Omental fat pad (tissue), 4 donors: Measurements from ENCODE around the gene DYNLT4. TPM values are rescaled to one million over a fixed set of nuclear protein-coding genes. Genes with fewer than 3 reads are reported as not detected.

ENCODE experiments used
- ATAC-seq: fragments of 150-250 bp; one replicate; pipeline ENCODE4 v1.9.1; 2016; ENCODE audit warnings: mild to moderate bottlenecking, moderate library complexity; ENCODE audit not compliant: low FRiP score
- DNase-seq: peaks from one replicate; pipeline ENCODE4 v3.0.0-alpha.2; 2019; ENCODE audit warnings: low spot score
- small RNA-seq: library from RNA; depleted of rRNA; stranded (forward); fragments of <200 nt; gene quantifications from one replicate; pipeline ENCODE3, GENCODE V24; 2016
- total RNA-seq, 4 donors: library from RNA; depleted of rRNA; stranded (reverse); fragments of >200 nt; gene quantifications; one replicate each; pipeline ENCODE4 v1.1.0, GENCODE V29; 2016
- TF ChIP-seq, protein P1 (sequence below), 3 donors: fragments of 450-650 bp; IDR thresholded peaks; one replicate each; pipeline ENCODE4 v1.5.1; 2016 to 2017; ENCODE audit warnings: antibody characterized with exemption in 3 of 3, mild to moderate bottlenecking in 3 of 3, moderate library complexity in 2 of 3

DYNLT4 gene
- total RNA-seq, 4 donors from 2014 or later = 0.65 to 6.3 TPM; not detected in 2

DNA sequence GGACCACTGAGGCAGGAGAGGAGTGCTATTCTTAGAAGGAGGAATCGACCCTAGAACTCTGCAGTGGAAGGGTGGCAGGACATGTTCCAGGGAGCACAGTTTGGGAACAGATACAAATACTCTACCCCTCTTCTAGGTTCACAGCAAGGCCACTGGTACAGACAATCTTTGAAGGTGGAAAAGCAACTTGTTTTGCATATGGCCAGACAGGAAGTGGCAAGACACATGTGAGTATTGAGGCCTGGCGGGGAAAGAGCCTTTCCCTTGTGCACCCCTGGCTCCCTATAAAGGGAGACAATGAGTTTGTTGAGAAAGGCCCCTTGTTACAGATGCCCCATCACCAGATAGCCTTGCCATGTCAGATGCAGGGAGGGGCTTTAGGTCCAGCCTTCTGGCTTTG, 49.7 kb downstream of the DYNLT4 start:
- no peak for ATAC-seq
- no peak for DNase-seq
- TF ChIP-seq, protein P1, sequence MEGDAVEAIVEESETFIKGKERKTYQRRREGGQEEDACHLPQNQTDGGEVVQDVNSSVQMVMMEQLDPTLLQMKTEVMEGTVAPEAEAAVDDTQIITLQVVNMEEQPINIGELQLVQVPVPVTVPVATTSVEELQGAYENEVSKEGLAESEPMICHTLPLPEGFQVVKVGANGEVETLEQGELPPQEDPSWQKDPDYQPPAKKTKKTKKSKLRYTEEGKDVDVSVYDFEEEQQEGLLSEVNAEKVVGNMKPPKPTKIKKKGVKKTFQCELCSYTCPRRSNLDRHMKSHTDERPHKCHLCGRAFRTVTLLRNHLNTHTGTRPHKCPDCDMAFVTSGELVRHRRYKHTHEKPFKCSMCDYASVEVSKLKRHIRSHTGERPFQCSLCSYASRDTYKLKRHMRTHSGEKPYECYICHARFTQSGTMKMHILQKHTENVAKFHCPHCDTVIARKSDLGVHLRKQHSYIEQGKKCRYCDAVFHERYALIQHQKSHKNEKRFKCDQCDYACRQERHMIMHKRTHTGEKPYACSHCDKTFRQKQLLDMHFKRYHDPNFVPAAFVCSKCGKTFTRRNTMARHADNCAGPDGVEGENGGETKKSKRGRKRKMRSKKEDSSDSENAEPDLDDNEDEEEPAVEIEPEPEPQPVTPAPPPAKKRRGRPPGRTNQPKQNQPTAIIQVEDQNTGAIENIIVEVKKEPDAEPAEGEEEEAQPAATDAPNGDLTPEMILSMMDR (IDR thresholded peaks at IDR 0.05) = no peak

Small RNA genes within 50 kb of the gene (small RNA-seq; reads per million reads assigned to genes)
- gene AL136380.1 (not detected), gene SNORD38A (625 reads per million, percentile 98 among the genes with 10 or more reads in this experiment), gene SNORD38B (not detected), gene SNORD46 (2,034 reads per million, percentile 99 among the genes with 10 or more reads in this experiment), gene SNORD55 (not detected)

Other genes with a start within 250 kb of the DYNLT4 start
- gene TMEM53, start 132.9 kb downstream of the DYNLT4 start, total RNA-seq = 10 to 100 TPM in 3 of 4 donors, 1 to 10 TPM in 1; 7.6 to 14.0 (median 10.3) TPM
- 1 to 10 TPM in 3 of 4 donors, under 1 TPM in 1; 0.47 to 2.4 (median 1.2) TPM for gene ARMH1, start 132.6 kb downstream of the DYNLT4 start, total RNA-seq
- gene RNU5D-1, start 76.2 kb downstream of the DYNLT4 start, total RNA-seq = not detected
- gene KIF2C, start 67.5 kb downstream of the DYNLT4 start, total RNA-seq = 1 to 10 TPM in 2 of 4 donors, under 1 TPM in 2; 0.19 to 2.8 (median 0.93) TPM
- 1,000 to 10,000 TPM; 1,945 to 2,684 (median 2,276) TPM for gene RPS8, start 31.8 kb downstream of the DYNLT4 start, total RNA-seq
- gene BEST4, start 19.2 kb downstream of the DYNLT4 start, total RNA-seq = under 1 TPM in 1 of 4 donors, not detected in 3; 0.24 TPM
- 100 to 1,000 TPM in 1 of 4 donors, 10 to 100 TPM in 3; 27.6 to 156 (median 73.9) TPM for gene PLK3, start 7.0 kb downstream of the DYNLT4 start, total RNA-seq
- 10 to 100 TPM in 2 of 4 donors, 1 to 10 TPM in 2; 7.5 to 29.8 (median 12.2) TPM for gene BTBD19, start 1.2 kb upstream of the DYNLT4 start, total RNA-seq
- gene PTCH2, start 35.9 kb upstream of the DYNLT4 start, total RNA-seq = under 1 TPM; 0.09 to 0.63 (median 0.43) TPM
- gene EIF2B3, start 179.2 kb upstream of the DYNLT4 start, total RNA-seq = 10 to 100 TPM; 25.2 to 29.8 (median 26.6) TPM
- 10 to 100 TPM; 27.1 to 43.2 (median 38.1) TPM for gene HECTD3, start 204.0 kb upstream of the DYNLT4 start, total RNA-seq
- gene UROD, start 204.9 kb upstream of the DYNLT4 start, total RNA-seq = 10 to 100 TPM; 65.6 to 79.4 (median 76.2) TPM